ENCODE results near the gene CD40LG. TPM values are rescaled to one million over a fixed set of nuclear protein-coding genes. Genes with fewer than 3 reads are reported as not detected.

Gene CD40LG
- total and polyA plus RNA-seq, 2 of the 13 experiments (the other 11 are each of a cell fraction or from before 2014, with no cell fraction given), result not detected

- H3K27ac ChIP-seq (ENCODE audit: extremely low read length, insufficient read depth, low read length), result no peak overlapping the region
- no peak for ATAC-seq
- no peaks in the 10 kb centered on the region for H3K27me3 ChIP-seq (ENCODE audit: control insufficient read depth in 1 of 2, insufficient read depth in 2 of 2, low read length in 2 of 2)
- in situ Hi-C loops (cut with HindIII; ENCODE audit: extremely low pct_ligation_motif_present, low pct_unique_long_range_greater_than_20kb), result no loop called here
- intact Hi-C loops (cut with micrococcal nuclease; ENCODE audit: unreplicated experiment), result no loop called here
- CTCF ChIA-PET (ENCODE audit: low intra/inter-chr PET ratio, low total read pairs), result no interaction called here
- no peak for DNase-seq (ENCODE audit: low spot score)
- no peak for TF ChIP-seq KLF13 (CRISPR knock-in tag; IDR thresholded peaks at IDR 0.05)
- no peak for TF ChIP-seq TSC22D2 (CRISPR knock-in tag; IDR thresholded peaks at IDR 0.05; ENCODE audit: borderline replicate concordance)
- TF ChIP-seq, protein P1, sequence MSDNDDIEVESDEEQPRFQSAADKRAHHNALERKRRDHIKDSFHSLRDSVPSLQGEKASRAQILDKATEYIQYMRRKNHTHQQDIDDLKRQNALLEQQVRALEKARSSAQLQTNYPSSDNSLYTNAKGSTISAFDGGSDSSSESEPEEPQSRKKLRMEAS (IDR thresholded peaks at IDR 0.05), result no peak
- no peak for TF ChIP-seq NKX3-1 (CRISPR knock-in tag; IDR thresholded peaks at IDR 0.05)
- no peak for TF ChIP-seq IKZF4 (CRISPR knock-in tag; IDR thresholded peaks at IDR 0.05; ENCODE audit: borderline replicate concordance, low read depth, not compliant biosample characterization)
- no peak for TF ChIP-seq KAT8 (CRISPR knock-in tag; IDR thresholded peaks at IDR 0.05)
- no peak for TF ChIP-seq ZFP82 (CRISPR knock-in tag; IDR thresholded peaks at IDR 0.05; ENCODE audit: borderline replicate concordance)
- no peak for TF ChIP-seq KDM6A (CRISPR knock-in tag; IDR thresholded peaks at IDR 0.05; ENCODE audit: low read depth)
- TF ChIP-seq, protein P2, sequence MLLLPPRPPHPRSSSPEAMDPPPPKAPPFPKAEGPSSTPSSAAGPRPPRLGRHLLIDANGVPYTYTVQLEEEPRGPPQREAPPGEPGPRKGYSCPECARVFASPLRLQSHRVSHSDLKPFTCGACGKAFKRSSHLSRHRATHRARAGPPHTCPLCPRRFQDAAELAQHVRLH (CRISPR knock-in tag; IDR thresholded peaks at IDR 0.05; ENCODE audit: borderline replicate concordance, low read depth), result no peak
- no peak for TF ChIP-seq TCF7L2 (IDR thresholded peaks at IDR 0.05; ENCODE audit: low read depth, low read length)
- TF ChIP-seq ZNF264 (CRISPR knock-in tag; IDR thresholded peaks at IDR 0.05), result no peak
- TF ChIP-seq, protein P3, sequence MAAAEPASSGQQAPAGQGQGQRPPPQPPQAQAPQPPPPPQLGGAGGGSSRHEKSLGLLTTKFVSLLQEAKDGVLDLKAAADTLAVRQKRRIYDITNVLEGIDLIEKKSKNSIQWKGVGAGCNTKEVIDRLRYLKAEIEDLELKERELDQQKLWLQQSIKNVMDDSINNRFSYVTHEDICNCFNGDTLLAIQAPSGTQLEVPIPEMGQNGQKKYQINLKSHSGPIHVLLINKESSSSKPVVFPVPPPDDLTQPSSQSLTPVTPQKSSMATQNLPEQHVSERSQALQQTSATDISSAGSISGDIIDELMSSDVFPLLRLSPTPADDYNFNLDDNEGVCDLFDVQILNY (CRISPR knock-in tag; conservative IDR thresholded peaks at IDR 0.05), result no peak
- TF ChIP-seq TMF1 (CRISPR knock-in tag; IDR thresholded peaks at IDR 0.05; ENCODE audit: low read depth), result no peak
- TF ChIP-seq PAX8 (CRISPR knock-in tag; IDR thresholded peaks at IDR 0.05; ENCODE audit: borderline replicate concordance), result no peak
- TF ChIP-seq PAF1 (CRISPR knock-in tag; IDR thresholded peaks at IDR 0.05), result no peak
- TF ChIP-seq SETDB1 (CRISPR knock-in tag; IDR thresholded peaks at IDR 0.05; ENCODE audit: borderline replicate concordance), result no peak
- TF ChIP-seq ZNF788 (CRISPR knock-in tag; IDR thresholded peaks at IDR 0.05; ENCODE audit: borderline replicate concordance), result no peak
- H3K9ac ChIP-seq (ENCODE audit: insufficient read depth, low read depth, low read length), result no peak overlapping the region
- H3K79me2 ChIP-seq (ENCODE audit: insufficient read depth, low read length), result no peaks in the 10 kb centered on the region
- no peaks in the 10 kb centered on the region for H3K4me1 ChIP-seq (ENCODE audit: insufficient read depth, low read length)
- no peak overlapping the region for H3K4me2 ChIP-seq (ENCODE audit: low read depth, low read length)
- no TSS peak for BruUV-seq (replicated peaks)
- H3K36me3 ChIP-seq (replicated peaks in 1 of 2; ENCODE audit: control insufficient read depth in 1 of 2, insufficient read depth in 2 of 2, low read length in 2 of 2), result no peaks in the 10 kb centered on the region
- 0% methylated on average over 2 of the region's 2 CpGs for WGBS (ENCODE audit: low lambda C conversion rate)
- H3K9me3 ChIP-seq (ENCODE audit: low read length), result no peaks in the 10 kb centered on the region
- no peak overlapping the region for H3K4me3 ChIP-seq (replicated peaks in 1 of 3; ENCODE audit: insufficient read depth in 1 of 3, low read depth in 2 of 3, low read length in 3 of 3)
- no peaks in the 10 kb centered on the region for H4K20me1 ChIP-seq (ENCODE audit: insufficient read depth, low read length)
- no peak for FAIRE-seq
- H2AFZ ChIP-seq (ENCODE audit: low read length), result no peak overlapping the region
- POLR2A ChIA-PET, result no interaction called here
These were observed 21.7 kb upstream of the CD40LG start for GRCh38 chrX:136626237-136626636.
